Hematopoietic multipotent progenitor cell (in vitro differentiated cells): Measurements from ENCODE around the gene CDC25C. TPM values are rescaled to one million over a fixed set of nuclear protein-coding genes. Genes with fewer than 3 reads are reported as not detected.

Experiments
- DNase-seq, 3 donors: peaks; one replicate each; pipeline ENCODE4 v3.0.0-alpha.2; 2011 to 2015; ENCODE audit warnings: low read depth in 2 of 3, low spot score in 2 of 3
- total RNA-seq: library from RNA; depleted of rRNA; stranded (reverse); fragments of >200 nt; gene quantifications from one replicate; pipeline ENCODE4 v1.2.3, GENCODE V29; 2012

The CDC25C gene
- total RNA-seq: 0.81 TPM

DNA sequence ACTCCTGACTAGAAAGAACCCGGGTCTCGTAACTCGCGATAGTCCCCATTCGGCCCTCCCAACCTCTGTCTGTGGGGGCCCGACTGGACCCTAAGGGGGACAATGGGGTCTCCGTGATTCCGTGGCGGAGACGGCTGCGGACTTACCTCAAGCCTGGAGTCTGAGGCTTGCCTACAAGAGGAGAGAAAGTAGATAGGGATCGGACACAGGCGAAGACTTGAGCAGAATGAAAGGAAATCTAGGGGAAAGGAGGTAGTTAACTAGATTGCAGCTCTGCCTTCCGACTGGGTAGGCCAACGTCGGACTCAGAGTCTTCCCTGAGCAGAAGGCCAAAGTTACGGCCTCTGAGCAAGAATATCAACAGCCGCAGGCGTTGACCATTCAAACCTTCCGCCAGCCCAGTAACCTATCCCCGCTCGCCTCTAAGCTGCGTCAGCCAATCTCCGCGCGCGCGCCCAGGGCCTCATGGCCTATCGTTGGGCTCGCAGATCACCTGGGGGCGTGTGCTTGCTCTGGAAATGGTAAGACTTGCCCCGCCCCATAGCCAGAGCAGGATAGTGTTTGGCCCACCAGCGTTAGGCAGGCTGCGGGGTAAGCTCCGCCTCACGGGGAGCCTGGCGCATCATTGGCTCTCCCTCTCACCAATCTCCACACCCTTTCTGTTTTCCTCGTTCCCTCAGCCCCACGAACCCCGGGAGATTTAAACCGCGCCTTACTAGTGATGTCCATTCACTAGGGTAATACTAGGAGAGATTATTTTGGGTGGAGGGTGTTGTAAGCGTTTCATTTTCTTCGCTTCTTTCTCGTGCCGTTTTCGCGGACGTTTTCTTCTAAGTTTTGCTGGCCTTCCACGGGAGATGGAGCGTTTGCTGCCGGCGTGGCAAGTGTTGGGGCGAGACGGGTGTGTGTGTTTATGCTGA is at the start of gene CDC25C:
Gene CDC25C (minus strand): TSS at position 356 of the 920 bp plus-strand sequence. CDS start 624 bp downstream, outside the sequence.
- DNase-seq: peak; percentile 80 to 99 (median 99)

DNA sequence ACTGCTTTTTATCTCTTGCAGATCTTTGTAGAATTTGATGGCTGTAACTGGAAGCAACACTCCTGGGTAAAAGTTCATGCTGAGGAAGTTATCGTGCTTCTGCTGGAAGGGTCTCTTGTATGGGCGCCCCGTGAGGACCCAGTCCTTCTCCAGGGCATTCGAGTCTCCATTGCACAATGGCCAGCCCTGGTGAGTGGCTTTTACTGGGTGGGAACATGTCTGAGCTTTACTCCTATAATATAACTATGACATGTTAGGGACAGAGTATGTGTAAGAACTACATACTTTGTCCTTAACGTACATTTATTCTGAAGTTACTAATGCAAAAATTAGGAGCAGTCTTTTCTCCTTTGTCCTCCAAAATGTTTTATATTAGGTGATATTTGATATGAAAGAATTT is 41.0 kb upstream of the CDC25C start:
- DNase-seq: no peak

- no peak for DNase-seq
Observed at GRCh38 chr5:138372225-138372624, 40.6 kb upstream of the CDC25C start.

GRCh38 chr5:138371454-138371853 is 39.9 kb upstream of the CDC25C start:
- DNase-seq: no peak

- peak in 1 of 3 donors; percentile 40 for DNase-seq
Observed at GRCh38 chr5:138370537-138370936, 38.9 kb upstream of the CDC25C start.

DNA sequence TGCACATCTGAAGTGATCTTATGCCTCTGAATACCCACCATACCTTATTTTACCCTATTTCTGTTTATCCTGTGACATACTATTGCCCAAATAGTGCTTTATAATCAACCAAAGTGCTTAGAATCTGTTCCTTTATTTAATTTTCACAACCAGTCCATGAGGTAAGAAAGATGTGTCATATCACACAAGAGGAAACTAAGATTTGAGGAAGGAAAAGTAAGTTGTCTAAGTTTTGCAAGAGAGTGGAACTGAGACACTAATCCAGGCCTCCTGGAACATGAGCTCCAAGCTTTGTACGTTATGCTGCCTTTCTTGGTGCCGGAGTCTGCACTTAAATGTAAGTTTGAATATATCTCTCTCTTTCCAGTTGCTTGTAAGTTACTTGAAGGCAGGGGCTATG is 38.1 kb upstream of the CDC25C start:
- peak in 2 of 3 donors; percentile 35 to 45 for DNase-seq

- peak in 2 of 3 donors; percentile 35 to 53 for DNase-seq
Observed at GRCh38 chr5:138369261-138369660, 37.7 kb upstream of the CDC25C start.

DNA sequence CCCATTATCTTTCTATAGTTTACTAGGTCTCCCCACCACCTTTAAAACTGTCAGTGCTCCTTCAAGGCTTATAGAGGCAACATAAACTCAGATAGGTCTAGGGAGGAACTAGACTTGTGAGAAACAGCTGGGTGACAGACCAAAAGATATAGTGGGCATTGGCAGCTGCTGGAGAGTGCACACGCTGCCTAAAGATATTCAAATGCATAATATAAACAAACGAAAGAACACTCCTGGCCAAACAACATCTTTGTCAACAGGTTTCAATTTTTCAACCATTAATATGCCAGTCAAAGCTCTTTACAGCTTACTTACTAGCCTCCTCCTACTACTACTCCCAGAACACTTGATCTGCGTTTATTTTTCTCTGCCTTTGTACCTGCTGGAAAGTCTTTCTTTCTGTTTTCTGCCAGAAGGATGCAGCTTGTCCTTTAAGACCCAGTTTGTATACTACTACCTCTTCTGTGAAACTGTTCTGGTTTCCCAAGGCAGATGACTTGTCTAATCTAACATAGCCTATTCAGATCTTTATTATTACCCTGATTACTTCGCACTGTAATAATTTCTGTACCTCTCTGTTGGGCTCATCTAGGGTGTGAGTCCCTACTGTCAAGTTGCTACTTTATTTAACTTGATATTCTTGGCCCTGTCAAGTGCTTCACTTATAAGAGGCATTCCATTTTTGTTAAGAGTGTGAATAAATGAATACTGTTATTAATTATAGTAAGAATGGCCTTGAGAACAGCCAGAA is 35.2 kb upstream of the CDC25C start:
- DNase-seq: no peak

- DNase-seq: no peak
Observed at GRCh38 chr5:138364576-138364975, 33.0 kb upstream of the CDC25C start.

DNA sequence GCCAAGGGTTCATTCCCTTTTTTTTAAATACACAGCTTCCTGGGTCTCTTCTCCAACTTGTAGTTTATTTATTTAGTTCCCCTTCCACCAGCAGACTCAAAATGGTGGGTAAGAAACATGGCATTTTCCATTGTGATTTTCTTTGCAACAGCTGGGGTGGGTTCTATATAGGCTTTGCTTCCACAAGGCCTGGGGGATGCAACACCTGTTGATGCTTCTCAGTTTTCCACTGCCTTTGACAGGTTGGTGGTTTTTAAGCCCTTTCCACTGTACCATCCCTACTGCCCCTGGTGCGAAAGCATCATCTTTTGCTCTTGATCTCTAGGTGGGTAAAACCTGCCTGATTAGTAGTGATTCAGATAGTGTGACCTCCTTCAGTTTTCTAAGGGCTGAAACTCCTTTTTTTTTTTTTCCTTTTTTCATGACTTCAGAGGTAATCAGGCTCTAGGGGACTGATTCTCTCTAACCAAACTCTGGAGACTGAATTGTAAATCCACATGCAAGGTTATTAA is 29.4 kb upstream of the CDC25C start:
- DNase-seq: no peak

GRCh38 chr5:138359621-138360020 is 28.0 kb upstream of the CDC25C start:
- DNase-seq: no peak

- DNase-seq: peak in 2 of 3 donors; percentile 70 to 78
Observed at GRCh38 chr5:138354926-138355378, 23.3 kb upstream of the CDC25C start.

DNA sequence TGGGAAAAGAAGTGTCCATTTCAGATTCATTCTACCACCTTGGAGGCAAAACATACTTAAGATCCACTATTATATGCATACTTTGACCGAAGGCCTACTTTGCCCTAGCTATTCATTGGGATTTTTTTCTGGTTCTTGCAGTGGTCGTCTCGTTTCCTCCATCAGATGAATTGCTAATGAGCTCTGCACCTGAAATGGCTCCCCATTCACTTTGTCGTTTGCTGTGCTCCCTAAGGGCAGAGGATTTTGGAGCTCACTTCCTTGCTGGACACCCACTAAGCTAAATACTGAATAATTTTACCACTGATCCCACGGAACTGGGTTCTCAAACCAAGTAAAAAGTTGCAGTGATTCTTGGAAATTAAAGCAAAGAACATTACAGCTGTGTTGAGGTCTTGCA is 22.8 kb upstream of the CDC25C start:
- no peak for DNase-seq

GRCh38 chr5:138353560-138354080 is 22.0 kb upstream of the CDC25C start:
- peak in 1 of 3 donors; percentile 58 for DNase-seq

GRCh38 chr5:138352722-138353559 is 21.3 kb upstream of the CDC25C start:
- DNase-seq: peak; percentile 58 to 80 (median 72)

DNA sequence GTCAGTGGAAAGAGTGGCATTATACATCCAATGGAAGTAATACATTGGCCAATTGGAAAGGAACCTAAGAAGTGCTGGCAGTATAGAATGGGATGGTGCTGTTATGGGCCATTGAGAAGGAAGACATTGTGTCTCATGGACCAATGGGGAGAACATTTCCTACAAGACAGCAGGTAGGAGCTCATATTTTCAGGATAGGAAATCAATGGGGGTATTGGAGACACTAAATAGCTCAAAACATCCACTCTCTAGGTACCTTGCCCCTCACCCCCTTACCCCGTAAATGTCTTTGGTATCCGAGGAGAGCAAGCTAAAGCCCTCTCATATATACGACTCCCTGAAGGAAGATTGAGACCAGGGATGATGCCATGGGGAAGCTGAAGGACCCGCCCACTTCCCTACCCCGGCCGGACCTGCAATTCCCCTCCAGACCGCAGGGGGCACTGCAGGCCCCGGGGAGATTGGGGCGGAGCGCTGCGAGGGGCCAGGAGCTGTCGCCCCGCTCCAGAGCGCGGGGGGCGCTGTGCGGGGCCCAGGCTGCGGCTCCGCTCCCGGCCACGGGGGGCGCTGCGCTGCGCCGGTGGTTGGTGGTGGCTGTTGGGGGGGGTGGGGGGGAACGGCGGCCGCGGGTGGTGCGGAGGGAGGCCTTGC is 20.6 kb upstream of the CDC25C start, which contains the start of gene KDM3B:
Gene KDM3B (plus strand): TSS at position 615 of the 651 bp plus-strand sequence. CDS start 111 bp downstream, outside the sequence.
- DNase-seq: peak; percentile 89 to 94 (median 89)

GRCh38 chr5:138351517-138351916 is 19.9 kb upstream of the CDC25C start:
- no peak for DNase-seq

GRCh38 chr5:138351056-138351455 is 19.5 kb upstream of the CDC25C start:
- no peak for DNase-seq

DNA sequence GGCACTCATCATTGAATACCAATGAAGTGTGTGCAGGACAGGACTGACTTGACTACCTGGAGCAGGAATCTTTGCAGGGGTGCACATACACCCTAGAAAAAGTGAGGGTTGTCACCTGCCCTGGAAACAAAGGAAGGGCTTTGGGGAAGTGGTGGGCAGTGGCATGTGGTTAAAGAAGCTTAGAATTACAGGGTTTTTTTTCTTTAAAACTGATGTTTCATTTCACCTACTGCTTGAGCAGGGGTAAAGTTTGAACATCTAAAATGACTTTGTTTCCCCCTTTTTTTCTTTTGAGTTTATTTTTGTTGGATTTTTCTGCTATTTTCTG is 18.9 kb upstream of the CDC25C start:
- DNase-seq: peak in 1 of 3 donors; percentile 43
